GM20000 (cell line): Measurements from ENCODE around the gene GLT6D1.
A peak's percentile ranks its signal among the peaks of the same experiment; 100 is the strongest.

Experiments used
- DNase-seq: peaks from one replicate; pipeline ENCODE4 v3.0.0; 2012; ENCODE audit warnings: low spot score
- CTCF ChIP-seq: IDR thresholded peaks from 2 replicates; pipeline ENCODE4 v1.5.1; 2012; ENCODE audit warnings: mild to moderate bottlenecking, control low read depth; ENCODE audit errors: extremely low read depth, missing control alignments

Gene GLT6D1

GRCh38 chr9:135664266-135664665, 24.9 kb upstream of the GLT6D1 start:
- no peak for TF ChIP-seq CTCF
- peak; percentile 6 for DNase-seq

GRCh38 chr9:135663857-135664256, 24.5 kb upstream of the GLT6D1 start:
- DNase-seq: no peak

GRCh38 chr9:135663451-135663770, 24.1 kb upstream of the GLT6D1 start:
- no peak for DNase-seq
- no peak for TF ChIP-seq CTCF

More at GRCh38 chr9:135663857-135664256, 24.5 kb upstream of the GLT6D1 start:
- no peak for TF ChIP-seq CTCF

- DNase-seq: no peak
- TF ChIP-seq CTCF: no peak
Observed at GRCh38 chr9:135662758-135663450, 23.6 kb upstream of the GLT6D1 start, which contains the start of gene LCN9. LCN9 (plus strand) TSS chr9:135663309; CDS start chr9:135663322, 13 bp downstream.

- DNase-seq: no peak
- TF ChIP-seq CTCF: no peak
Observed at GRCh38 chr9:135661816-135662560, 22.6 kb upstream of the GLT6D1 start.

GRCh38 chr9:135660407-135660806, 21.1 kb upstream of the GLT6D1 start:
- DNase-seq: no peak
- TF ChIP-seq CTCF: no peak

GRCh38 chr9:135659252-135659651, 19.9 kb upstream of the GLT6D1 start:
- no peak for TF ChIP-seq CTCF
- no peak for DNase-seq
